GM11168 (cell line): Measurements from ENCODE around the gene SUGP2.

Experiments used
- in situ Hi-C: fragments of 300-500 bp; cut with MboI; formaldehyde crosslinking; loops from one replicate; pipeline ENCODE4 v1.12.0; 2022; ENCODE audit warnings: low sequenced_read_pairs; ENCODE audit not compliant: unreplicated experiment

The SUGP2 gene

DNA sequence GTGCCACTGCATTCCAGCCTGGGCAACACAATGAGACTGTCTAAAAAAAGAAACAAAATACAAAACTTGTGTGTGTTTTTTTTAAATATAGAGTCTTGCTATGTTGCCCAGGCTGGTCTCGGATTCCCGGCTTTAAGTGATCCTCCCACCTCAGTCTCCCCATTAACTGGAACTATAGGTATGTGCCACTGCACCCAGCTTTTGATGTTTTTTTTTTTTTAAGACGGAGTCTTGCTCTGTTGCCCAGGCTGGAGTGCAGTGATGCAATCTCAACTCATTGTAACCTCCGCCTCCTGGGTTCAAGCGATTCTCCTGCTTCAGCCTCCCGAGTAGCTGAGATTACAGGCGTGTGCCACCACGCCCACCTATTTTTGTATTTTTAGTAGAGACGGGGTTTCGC, 37.0 kb downstream of the SUGP2 start:
- in situ Hi-C loops, result no loop called here

DNA sequence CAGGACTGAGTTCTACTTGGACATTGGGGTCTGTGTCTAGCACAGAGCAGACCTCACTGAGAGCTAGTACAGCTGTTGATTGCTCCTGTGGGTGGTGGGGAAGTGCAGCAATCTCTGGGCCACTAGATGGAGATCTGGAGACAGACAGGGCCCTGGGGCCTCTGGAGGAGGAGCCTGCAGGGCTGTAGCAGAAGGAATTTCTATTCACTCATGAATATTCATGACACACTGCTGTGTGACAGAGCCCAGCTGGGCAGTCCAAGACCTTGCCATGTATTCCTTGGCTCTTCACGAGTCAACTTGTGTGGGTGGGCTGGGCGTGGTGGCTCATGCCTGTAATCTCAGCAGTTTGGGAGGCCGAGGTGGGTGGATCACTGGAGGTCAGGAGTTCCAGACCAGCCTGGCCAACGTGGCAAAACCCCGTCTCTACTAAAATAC, 37.5 kb downstream of the SUGP2 start:
- in situ Hi-C loops, result no loop called here

DNA sequence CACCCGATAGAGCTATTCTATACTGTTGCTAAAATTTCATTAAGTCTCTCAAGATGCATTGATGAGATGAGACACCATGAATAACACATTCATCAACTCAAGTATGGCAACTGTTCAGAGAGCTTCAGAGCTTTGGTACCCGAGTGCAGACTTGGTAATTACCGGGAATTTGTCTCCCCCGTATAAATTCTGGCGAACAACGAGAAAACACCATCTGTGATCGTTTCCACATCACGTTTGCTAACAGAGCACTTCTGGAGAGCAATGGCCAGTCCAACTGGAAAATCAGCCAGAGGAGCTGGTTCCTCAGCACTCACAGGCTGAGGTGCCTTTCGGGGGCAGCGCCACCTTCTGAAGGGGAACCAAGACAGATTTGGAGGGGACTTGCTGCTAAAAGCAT, 40.2 kb downstream of the SUGP2 start:
- in situ Hi-C loops, result no loop called here

DNA sequence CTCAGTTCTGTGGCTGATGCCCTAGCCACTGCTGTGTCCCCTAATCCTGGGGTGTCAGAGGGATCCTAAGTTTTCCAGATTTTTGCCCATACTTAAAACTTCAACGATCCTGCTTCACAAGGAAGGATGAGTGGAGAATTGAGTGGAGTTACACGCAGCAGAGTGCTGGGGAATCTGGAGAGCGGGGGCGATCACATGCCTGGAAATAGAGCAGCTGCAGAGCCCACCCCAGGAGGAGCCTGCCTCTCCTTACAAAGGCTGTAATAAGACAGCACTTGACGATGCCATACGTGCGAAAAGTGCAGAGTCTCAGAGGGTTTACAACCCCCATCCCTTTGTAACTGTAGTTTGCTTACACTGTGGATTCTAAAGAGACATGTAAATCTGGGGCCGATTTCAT, 40.6 kb downstream of the SUGP2 start:
- in situ Hi-C loops, result no loop called here

DNA sequence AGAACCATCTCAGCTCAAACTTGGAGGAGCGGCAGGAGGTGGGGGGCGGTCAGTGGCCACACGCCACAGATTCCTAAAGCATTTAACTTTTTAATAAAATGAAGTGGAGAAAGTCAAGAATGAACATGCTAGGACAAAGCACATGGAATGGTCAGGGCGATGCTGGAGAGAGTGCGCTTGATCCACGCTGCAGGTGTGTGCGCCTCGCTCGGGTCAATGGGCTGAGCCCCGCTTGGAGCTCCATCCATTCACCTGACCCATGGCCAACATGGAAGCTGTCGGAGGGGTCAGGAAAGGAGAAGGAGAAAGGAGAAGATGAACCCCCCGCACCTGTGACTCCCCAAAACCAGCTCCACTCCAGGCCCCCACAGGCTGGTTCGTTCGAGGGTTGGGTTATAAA, 41.8 kb downstream of the SUGP2 start:
- in situ Hi-C loops, result no loop called here

DNA sequence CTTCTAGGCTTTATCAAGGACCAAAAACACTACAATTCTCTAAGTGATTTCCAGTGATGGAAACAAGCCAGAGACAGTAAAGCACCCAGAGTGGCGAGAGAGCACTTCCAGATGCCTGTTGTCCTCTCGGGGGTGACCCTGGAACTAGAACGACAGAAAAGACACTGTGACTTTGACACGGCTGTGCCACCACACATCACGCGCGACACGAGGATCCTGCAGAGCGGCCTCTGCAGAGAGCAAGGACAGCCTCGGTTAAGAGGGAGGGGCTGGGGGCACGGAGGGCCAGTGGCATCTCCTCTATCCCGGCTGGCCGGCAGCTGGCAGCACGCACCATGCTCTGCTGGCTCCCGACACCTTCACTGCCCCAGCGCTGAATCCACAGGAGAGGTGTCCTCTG, 42.3 kb downstream of the SUGP2 start:
- in situ Hi-C loops, result no loop called here

DNA sequence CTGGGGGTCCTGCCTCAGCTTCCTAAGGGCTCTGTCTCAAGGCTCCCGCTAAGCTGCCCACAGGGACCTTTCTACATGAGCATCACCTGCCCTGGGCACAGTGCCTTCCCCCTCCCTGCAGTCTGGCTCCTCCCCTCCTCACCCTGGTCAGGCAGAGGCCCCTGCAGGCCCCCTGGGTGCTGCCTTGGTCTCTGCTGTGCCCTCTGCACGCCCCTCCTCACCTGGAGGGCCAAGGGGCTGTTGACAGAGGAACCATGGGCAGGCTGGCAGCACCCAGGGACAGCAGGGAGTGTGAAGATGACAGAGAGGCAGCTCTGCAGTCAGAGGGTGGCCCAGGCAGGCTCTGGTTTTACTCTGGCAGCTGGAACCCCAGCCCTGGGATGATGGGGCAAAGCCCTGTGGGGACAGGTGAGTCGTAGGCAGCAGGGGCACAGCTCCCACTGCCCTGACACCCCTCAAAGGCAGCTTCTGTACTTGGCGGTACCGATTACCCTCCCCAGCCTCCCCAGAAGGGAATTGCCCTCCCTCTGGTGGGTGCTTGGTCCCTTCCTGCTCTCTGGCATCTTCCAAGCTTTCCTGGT, 43.1 kb downstream of the SUGP2 start:
- in situ Hi-C loops, result no loop called here

DNA sequence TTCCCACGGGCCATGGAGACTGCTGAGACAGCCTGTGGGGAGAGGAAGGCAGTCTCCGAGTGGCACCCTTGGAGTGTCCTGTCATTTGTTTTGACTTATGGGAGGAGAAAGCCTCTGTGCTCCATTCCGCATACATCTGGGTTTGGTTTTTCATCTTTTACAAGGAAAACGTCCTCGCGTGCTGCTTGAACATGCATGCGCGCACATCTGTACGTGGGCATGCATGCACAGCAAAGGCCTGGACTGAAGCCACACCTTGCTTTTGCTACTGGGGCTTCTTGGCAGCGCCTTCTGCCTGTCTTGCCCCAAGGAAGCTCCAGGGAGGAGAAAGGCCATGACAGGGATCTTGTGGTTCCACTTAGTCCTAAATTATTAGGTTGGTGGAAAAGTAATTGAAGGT, 44.0 kb downstream of the SUGP2 start:
- in situ Hi-C loops, result no loop called here

DNA sequence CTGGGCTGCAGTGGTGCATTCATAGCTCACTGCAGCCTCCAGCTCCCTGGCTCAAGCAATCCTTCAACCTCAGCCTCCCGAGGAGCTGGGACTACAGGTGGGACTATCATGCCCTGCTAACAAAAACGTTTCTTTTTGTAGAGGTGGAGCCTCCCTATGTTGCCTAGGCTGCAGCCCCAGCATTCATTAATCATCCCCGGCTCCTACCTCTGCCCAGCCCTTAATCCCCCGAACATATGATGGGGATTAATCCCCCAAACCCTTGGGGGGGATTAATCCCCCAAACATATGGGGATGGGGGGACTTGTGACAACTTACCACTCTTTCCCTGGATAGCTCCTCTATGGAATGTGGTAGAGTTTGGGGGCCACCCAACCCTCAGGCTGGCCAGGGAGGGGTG, 45.9 kb downstream of the SUGP2 start:
- in situ Hi-C loops, result no loop called here

DNA sequence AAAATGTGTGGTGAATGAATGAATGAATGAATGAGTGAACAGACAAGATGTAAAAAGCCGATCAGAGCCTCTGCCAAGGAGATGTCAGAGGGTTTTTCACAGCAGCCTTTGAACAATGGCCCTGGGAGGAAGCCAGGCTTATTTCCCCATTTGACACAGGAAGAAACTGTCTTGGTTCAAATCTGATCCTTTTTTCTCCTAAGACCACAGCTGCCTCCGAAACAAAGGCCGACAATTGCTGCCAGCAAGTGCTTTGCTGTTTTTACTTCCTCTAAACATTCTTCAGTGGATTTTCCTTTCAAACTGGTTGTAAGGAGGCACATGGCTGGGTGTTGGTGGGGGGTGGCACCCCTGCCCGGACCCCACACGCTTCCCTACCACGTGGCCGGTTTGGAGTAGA, 48.1 kb downstream of the SUGP2 start:
- in situ Hi-C loops, result no loop called here

DNA sequence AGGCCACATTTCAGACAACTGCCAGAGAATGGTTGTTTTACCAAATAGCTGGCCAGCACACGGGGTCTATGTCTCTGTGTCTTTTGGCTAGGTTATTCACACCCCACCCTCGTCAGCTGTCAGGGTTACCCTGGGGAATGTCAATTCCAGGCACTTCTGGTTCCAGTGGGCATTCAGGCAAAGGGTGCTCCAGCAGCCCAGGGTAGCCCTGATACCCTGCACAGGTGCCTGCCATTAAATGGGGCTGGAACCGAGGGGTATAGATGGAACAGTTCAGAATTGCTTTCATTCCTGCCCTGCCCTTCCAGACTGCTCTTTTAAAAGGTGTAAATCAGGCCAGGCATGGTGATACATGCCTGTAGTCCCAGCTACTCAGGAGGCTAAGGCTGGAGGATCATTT, 49.1 kb downstream of the SUGP2 start:
- in situ Hi-C loops, result no loop called here

DNA sequence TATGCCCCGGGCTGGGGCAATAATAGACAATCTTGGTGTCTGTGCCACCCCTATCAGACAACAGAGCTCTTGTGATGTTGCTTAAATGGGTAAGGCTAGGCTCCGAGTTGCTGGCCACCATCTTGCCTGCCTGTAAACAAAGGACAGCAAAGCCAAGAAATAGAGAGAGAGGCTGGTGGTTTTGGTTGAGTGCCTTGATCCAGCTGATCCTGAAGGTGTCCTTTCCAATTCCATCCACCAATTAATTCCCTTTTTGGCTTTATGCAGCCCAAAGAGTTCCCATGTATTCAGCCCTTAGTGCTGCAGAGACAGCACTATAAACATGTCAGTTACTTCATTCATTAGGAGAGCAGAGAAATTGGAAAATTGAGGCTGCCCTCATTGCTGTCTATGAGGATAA, 50.6 kb downstream of the SUGP2 start:
- in situ Hi-C loops, result no loop called here

DNA sequence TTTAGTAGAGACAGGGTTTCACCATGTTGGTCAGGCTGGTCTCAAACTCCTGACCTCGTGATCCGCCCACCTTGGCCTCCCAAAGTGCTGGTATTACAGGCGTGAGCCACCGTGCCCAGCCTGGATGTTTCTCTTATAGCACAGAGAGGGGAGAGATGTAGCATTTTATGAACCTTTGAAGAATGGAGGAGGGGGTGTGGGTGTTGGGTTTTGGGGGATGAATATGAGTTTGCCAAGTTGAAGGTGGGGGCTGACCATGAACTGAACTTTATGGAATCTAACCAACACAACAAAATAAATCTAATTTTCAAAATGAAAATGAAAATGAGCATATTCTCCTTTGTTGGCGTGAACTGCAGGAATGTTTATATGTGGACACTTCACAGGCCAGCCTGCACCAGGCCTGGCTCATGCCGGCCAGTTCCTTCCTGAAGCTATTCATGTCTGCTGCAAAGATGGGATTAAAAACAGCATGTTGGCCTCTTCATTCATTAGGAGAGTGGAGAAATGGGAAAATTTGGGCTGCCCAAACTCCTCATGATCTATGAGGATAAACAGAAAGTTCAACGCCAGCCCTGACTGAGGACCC, 52.8 kb downstream of the SUGP2 start:
- in situ Hi-C loops, result no loop called here

DNA sequence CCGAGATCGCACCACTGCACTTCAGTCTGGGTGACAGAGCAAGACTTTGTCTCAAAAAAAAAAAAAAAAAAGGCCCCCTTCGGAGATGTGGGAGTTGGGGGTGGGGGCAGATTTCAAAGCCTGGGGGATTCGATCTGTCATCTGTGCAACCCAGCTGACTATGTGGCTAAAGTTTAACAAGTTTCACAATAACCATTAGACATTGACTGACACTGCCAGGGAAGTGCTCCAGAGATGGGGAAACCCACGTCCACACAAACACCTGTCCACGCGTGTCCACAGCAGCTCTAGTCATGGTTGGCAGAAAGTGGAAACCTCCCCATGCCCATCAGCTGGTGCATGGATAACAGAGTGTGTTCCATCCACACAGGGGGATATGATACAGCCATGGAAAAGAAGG, 54.7 kb downstream of the SUGP2 start:
- in situ Hi-C loops, result no loop called here

DNA sequence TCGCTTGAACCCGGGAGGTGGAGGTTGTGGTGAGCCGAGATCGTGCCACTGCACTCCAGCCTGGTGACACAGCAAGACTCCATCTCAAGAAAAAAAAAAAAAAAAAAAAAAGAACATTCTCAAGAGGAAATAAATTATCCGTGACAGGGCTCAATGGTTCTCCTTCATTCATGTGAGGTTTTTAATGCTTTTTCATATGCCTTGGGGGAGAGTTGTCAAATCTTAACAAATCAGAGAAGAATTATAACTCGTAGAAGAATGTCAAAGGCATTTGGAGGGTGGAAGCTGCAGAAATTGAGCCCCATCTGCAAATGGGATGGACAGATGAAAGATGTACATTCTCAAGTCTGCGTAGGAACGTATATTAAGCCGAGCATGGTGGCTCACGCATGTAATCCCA, 57.4 kb downstream of the SUGP2 start:
- in situ Hi-C loops, result no loop called here

DNA sequence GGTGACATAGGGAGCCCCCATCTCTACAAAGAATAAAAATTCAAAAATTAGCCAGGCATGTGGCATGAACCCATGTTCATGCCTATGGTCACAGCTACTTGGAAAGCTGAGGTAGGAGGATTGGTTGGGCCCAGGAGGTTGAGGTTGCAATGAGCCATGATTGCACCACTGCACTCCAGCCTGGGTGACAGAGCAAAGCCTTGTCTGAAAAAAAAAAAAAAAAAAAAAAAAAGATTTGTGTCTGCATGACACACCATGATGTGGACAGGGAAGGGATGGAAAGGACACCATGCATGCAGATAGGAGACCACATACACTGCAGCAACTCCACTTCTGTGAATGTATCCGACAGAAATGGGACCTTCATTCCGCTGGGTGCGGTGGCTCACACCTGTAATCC, 58.3 kb downstream of the SUGP2 start:
- in situ Hi-C loops, result no loop called here

DNA sequence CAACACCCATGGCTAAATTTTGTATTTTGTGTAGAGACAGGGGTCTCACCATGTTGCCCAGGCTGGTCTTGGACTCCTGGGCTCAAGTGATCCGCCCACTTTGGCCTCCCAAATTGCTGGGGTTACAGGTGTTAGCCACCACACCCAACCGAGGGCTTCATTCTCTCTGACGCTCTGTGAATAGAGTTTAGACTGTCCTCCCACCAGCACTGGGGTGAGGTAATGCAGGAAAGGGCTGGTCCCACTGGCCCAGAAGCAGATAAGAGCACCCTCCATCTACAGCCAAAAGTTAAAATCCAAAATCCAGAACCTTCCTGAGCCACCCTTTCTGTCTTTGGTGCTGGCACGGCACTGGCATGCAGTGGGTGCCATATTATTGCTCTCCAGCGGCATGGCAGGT, 60.5 kb downstream of the SUGP2 start:
- in situ Hi-C loops, result no loop called here

DNA sequence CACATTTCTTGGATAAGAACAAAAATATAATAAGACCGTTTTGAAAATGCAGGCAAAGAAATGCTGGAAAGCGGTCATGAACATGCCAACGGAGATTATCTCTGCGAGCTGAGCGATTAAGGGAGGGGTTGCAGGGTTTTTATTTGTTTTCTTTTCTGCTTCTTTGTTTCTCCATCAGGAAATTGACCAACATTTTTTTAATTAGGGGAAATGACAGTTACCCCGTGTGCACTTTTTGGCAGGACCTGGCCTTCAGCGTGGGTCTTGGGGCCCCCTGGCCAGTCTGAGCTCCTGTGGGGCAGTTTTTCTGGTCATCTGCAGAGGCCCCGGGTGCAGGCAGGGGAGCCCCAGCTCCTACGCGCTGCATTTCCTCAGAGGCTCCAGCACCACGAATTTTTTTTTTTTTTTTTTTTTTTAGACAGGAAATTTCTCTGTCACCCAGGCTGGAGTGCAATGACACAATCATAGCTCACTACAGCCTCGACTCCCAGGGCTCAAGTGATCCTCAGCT, 61.0 kb downstream of the SUGP2 start:
- in situ Hi-C loops, result no loop called here

DNA sequence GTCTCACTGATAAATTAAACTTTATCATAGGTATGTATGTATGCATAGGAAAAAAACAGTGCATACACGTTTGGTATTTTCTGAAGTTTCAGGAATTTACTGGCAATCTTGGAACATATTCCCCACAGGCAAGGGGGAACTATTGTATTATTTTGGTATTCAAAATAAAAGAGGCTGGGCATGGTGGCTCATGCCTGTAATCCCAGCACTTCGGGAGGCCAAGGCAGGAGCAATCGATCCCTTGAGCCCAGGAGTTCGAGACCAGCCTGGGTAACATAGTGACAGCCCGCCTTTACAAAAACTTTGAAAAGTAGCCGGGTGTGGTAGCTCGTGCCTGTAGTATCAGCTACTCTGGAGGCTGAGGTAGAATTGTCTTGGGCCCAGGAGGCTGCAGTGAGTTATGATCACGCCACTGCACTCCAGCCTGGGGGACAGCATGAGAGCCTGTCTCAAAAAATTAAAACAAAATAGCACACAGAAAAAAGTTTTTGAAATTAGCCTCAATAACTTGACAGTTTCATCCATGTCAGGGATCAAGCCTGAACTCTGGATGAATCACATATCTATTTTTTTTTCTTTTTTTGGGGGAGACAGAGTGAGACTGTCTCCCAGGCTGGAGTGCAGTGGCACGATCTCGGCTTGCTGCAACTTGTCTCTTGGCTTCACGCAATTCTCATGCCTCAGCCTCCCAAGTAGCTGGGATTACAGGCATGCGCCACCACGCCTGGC, 63.2 kb downstream of the SUGP2 start:
- in situ Hi-C loops, result no loop called here

DNA sequence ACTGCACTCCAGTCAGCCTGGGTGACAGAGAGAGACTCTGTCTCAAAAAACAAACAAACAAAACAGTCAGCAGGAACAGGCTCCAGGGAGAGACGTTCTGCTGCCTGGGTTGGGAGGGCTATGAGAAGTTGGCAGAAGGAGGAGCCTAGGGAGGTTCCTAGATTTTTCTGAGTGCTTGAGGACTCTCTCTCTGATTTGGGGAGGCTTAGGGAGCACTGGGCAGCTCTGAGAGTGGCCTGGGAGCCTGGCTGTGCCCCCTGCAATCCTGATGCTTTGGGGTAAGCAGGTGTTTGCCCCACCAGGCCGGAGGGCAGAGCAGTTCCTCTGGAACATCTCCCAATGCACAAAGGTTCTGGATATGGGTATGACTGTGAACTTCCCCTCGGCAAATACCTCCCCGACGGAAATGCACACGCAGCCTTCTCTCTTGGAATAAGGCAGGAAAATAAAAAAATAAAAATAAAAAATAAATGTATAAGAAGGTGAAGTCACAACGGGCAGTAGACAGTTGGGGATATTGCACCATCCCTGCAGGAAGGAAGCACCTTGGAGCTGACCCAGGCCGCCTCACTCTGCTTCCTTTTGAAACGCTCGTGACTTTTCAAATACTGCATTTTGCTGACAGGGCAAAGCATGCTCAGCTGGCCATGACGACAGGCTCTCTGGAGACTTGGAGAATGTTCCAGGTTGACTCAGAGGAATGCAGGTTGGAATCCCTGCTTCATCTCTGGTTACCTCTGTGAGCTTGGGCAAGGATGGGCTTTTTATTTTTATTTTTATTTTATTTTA, 65.8 kb downstream of the SUGP2 start:
- in situ Hi-C loops, result no loop called here

DNA sequence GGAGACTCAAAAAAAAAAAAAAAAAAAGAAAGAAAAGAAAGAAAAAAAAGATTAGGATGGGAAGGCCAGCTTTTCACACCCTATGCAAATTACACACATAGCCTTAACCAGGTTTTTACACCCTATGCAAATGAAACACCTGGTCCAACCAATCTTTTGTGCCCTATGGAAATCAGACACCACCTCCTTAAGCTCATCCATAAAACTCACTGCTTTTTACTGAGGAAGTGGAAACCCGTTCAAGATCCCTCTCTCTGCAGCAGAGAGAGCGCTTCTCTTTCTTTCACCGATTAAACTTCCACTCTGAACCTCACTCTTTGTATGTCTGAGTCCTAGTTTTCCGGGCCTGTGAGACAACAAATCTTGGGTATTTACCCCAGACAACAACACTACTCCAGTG, 67.0 kb downstream of the SUGP2 start:
- in situ Hi-C loops, result no loop called here
